ENCODE results near the gene PCSK2. TPM values are rescaled to one million over a fixed set of nuclear protein-coding genes. Genes with fewer than 3 reads are reported as not detected.

The PCSK2 gene
- total RNA-seq, 1 experiment from 2014 or later: not detected

DNA sequence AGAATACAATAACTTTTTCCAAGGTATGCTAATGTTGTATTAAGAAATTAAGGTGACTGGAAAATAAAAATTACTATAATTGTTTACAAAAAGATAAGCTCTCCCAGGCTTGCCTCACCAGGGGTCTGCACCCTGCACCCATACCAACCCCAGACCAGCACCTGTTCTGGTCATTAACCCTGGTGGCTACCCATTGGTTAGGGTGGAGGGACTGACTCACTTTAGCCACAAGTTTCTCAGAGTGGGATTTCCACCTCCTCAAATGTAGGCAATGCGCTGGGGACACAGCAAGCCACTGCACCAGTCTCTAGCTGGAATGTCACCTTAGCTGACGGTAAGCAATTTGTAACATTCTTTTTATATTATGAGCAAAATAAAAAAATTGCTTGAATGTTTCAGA lies 221.2 kb downstream of the PCSK2 start:
- no peak for DNase-seq (ENCODE audit: unreplicated experiment)
- no peaks in the 10 kb centered on the region for H3K36me3 Mint-ChIP-seq (ENCODE audit: insufficient read depth, unreplicated experiment)
- no peak overlapping the region for H3K4me3 Mint-ChIP-seq (ENCODE audit: unreplicated experiment)
- intact Hi-C loops (cut with micrococcal nuclease): no loop called here
- H3K4me1 Mint-ChIP-seq (ENCODE audit: insufficient read depth, unreplicated experiment): no peaks in the 10 kb centered on the region
- ChIA-PET POLR2A (interaction anchor here (0.6 kb wide), 1 partner anchor 569 kb away, joined by 3 read pairs; no protein-coding TSS in a partner anchor), CTCF (interaction anchor here (0.7 to 1.6 kb wide), 3 partner anchors 15 to 869 kb away, joined by 3 to 5 read pairs (median 4); no protein-coding TSS in a partner anchor)
- BruUV-seq (replicated peaks): no TSS peak
- TF ChIP-seq, protein P1, sequence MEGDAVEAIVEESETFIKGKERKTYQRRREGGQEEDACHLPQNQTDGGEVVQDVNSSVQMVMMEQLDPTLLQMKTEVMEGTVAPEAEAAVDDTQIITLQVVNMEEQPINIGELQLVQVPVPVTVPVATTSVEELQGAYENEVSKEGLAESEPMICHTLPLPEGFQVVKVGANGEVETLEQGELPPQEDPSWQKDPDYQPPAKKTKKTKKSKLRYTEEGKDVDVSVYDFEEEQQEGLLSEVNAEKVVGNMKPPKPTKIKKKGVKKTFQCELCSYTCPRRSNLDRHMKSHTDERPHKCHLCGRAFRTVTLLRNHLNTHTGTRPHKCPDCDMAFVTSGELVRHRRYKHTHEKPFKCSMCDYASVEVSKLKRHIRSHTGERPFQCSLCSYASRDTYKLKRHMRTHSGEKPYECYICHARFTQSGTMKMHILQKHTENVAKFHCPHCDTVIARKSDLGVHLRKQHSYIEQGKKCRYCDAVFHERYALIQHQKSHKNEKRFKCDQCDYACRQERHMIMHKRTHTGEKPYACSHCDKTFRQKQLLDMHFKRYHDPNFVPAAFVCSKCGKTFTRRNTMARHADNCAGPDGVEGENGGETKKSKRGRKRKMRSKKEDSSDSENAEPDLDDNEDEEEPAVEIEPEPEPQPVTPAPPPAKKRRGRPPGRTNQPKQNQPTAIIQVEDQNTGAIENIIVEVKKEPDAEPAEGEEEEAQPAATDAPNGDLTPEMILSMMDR (IDR thresholded peaks at IDR 0.05; ENCODE audit: unreplicated experiment): no peak
- no peak overlapping the region for H3K27ac Mint-ChIP-seq (ENCODE audit: low read depth, unreplicated experiment)
- H3K9me3 Mint-ChIP-seq (ENCODE audit: unreplicated experiment): no peaks in the 10 kb centered on the region
- H3K27me3 Mint-ChIP-seq (ENCODE audit: insufficient read depth, unreplicated experiment): peaks cover 55% of the 10 kb centered on the region

DNA sequence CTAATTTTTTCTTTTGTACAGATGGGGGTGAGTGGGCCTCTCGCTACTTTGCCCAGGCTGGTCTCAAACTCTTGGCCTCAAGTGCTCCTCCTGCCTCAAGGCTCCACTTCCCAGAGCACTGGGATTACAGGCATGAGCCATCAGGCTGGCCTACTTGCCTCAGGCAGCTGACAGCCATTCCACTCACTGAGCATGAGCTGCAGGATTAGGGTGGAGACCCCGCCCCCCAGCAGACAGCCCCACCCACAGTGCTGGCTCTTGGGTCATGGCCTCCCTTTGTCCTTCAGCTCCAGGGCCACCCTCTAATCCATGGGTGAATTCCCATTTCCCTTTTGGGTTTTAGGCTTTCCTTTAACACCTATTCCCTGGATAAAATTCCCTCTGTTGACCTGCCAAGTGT lies 222.2 kb downstream of the PCSK2 start:
- DNase-seq (ENCODE audit: unreplicated experiment): no peak
- TF ChIP-seq, protein P1 (IDR thresholded peaks at IDR 0.05; ENCODE audit: unreplicated experiment): no peak
- Mint-ChIP-seq H3K27me3 (ENCODE audit: insufficient read depth, unreplicated experiment) (peaks cover 55% of the 10 kb centered on the region), H3K4me1 (ENCODE audit: insufficient read depth, unreplicated experiment) (no peaks in the 10 kb centered on the region), H3K9me3 (ENCODE audit: unreplicated experiment) (no peaks in the 10 kb centered on the region), H3K27ac (ENCODE audit: low read depth, unreplicated experiment) (no peak overlapping the region), H3K36me3 (ENCODE audit: insufficient read depth, unreplicated experiment) (no peaks in the 10 kb centered on the region), H3K4me3 (ENCODE audit: unreplicated experiment) (no peak overlapping the region)
- POLR2A ChIA-PET: no interaction called here
- intact Hi-C loops (cut with micrococcal nuclease): no loop called here
- no TSS peak for BruUV-seq (replicated peaks)
- CTCF ChIA-PET: interaction anchor here (0.5 to 1.6 kb wide), 4 partner anchors 16 to 804 kb away, joined by 3 to 5 read pairs (median 4); no protein-coding TSS in a partner anchor

DNA sequence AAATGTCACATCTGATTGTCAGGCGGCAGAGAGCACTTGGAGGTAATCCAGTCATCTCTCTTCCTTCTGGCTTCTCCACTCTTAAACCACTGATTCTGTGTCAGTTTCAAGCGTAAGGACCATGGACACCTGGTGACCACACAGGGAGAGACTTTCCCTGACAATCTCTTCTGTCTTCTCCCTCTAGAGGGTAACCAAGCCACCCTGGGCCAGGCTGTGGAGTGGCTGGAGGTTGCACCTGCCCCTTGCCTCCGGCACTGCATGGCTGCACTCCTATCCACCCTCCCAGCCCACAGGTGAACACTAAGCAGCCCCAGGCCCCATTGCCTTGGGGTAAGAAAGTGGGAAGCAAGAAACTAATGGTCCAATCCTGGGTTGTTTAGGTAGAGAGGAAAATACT lies 225.6 kb downstream of the PCSK2 start:
- Mint-ChIP-seq H3K9me3 (ENCODE audit: unreplicated experiment) (no peaks in the 10 kb centered on the region), H3K36me3 (ENCODE audit: insufficient read depth, unreplicated experiment) (no peaks in the 10 kb centered on the region), H3K27me3 (ENCODE audit: insufficient read depth, unreplicated experiment) (peaks cover 46% of the 10 kb centered on the region), H3K4me1 (ENCODE audit: insufficient read depth, unreplicated experiment) (no peaks in the 10 kb centered on the region), H3K27ac (ENCODE audit: low read depth, unreplicated experiment) (no peak overlapping the region), H3K4me3 (ENCODE audit: unreplicated experiment) (no peak overlapping the region)
- TF ChIP-seq, protein P1 (IDR thresholded peaks at IDR 0.05; ENCODE audit: unreplicated experiment): no peak
- no peak for DNase-seq (ENCODE audit: unreplicated experiment)
- intact Hi-C loops (cut with micrococcal nuclease): no loop called here
- ChIA-PET CTCF (interaction anchor here (3.5 kb wide), 1 partner anchor 20 kb away, joined by 16 read pairs; no protein-coding TSS in a partner anchor), POLR2A (interaction anchor here (0.7 kb wide), 1 partner anchor 129 kb away, joined by 3 read pairs; no protein-coding TSS in a partner anchor)
- no TSS peak for BruUV-seq (replicated peaks)

DNA sequence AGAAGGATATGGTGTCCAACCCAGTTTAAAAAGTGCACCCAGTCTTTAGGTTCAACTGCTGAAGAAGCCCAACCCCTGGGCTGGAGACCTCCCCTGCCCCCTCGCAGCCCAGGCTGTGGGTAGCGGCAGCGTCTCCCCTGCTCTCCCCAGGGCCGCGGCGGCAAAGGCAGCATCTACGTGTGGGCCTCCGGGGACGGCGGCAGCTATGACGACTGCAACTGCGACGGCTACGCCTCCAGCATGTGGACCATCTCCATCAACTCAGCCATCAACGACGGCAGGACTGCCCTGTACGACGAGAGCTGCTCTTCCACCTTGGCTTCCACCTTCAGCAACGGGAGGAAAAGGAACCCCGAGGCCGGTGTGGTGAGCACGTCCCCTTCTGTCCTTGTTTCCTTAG lies 226.8 kb downstream of the PCSK2 start:
- CTCF ChIA-PET: interaction anchor here (0.5 to 3.5 kb wide), 6 partner anchors 8 to 651 kb away, joined by 3 to 16 read pairs (median 3); no protein-coding TSS in a partner anchor
- intact Hi-C loops (cut with micrococcal nuclease): no loop called here
- no TSS peak for BruUV-seq (replicated peaks)
- Mint-ChIP-seq H3K27me3 (ENCODE audit: insufficient read depth, unreplicated experiment) (peaks cover 46% of the 10 kb centered on the region), H3K36me3 (ENCODE audit: insufficient read depth, unreplicated experiment) (no peaks in the 10 kb centered on the region), H3K4me3 (ENCODE audit: unreplicated experiment) (no peak overlapping the region), H3K9me3 (ENCODE audit: unreplicated experiment) (no peaks in the 10 kb centered on the region), H3K27ac (ENCODE audit: low read depth, unreplicated experiment) (no peak overlapping the region), H3K4me1 (ENCODE audit: insufficient read depth, unreplicated experiment) (no peaks in the 10 kb centered on the region)
- no peak for DNase-seq (ENCODE audit: unreplicated experiment)
- POLR2A ChIA-PET: no interaction called here
- TF ChIP-seq, protein P1 (IDR thresholded peaks at IDR 0.05; ENCODE audit: unreplicated experiment): no peak

Measured in MCF 10A (cell line).